ENCODE measurements around the gene ZNF474.
"Not testable (repeated sequence)": the region's sequence is repeated elsewhere in the genome, so short reads cannot be mapped to it uniquely, and the experiment has no call there.

DNA sequence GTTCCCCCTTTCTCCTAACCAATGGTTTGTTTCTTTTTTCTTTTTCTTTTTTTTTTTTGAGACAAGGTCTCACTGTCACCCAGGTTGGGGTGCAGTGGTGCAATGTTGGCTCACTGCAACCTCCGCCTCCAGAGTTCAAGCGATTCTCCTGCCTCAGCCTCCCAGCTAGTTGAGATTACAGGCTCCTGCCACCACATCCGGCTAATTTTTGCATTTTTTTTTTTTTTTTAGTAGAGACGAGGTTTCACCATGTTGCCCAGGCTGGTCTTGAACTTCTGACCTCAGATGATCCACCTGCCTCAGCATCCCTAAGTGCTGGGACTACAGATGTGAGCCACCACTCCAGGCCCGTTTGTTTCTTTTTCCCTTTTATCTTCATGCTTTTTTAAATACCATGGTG, 35.1 kb upstream of the ZNF474 start:
- TF ChIP-seq, protein P1, sequence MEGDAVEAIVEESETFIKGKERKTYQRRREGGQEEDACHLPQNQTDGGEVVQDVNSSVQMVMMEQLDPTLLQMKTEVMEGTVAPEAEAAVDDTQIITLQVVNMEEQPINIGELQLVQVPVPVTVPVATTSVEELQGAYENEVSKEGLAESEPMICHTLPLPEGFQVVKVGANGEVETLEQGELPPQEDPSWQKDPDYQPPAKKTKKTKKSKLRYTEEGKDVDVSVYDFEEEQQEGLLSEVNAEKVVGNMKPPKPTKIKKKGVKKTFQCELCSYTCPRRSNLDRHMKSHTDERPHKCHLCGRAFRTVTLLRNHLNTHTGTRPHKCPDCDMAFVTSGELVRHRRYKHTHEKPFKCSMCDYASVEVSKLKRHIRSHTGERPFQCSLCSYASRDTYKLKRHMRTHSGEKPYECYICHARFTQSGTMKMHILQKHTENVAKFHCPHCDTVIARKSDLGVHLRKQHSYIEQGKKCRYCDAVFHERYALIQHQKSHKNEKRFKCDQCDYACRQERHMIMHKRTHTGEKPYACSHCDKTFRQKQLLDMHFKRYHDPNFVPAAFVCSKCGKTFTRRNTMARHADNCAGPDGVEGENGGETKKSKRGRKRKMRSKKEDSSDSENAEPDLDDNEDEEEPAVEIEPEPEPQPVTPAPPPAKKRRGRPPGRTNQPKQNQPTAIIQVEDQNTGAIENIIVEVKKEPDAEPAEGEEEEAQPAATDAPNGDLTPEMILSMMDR (IDR thresholded peaks at IDR 0.05) = not testable (repeated sequence)
- not testable (repeated sequence) for TF ChIP-seq POLR2A (IDR thresholded peaks at IDR 0.05)

Measured in body of pancreas (tissue), 4 donors.